Heart right ventricle (tissue), 16 donors: ENCODE measurements around the gene TRIP6. TPM values are rescaled to one million over a fixed set of nuclear protein-coding genes. Genes with fewer than 3 reads are reported as not detected.
A peak's percentile ranks its signal among the peaks of the same experiment; 100 is the strongest.

Experiments
- ATAC-seq, 8 donors: fragments of 200-7000 bp; cut with Tn5 transposase; one replicate each; pipeline ENCODE4 v1.9.1; 2020; ENCODE audit warnings: mild to moderate bottlenecking in 8 of 8, moderate library complexity in 8 of 8, moderate number of reproducible peaks in 1 of 8
- DNase-seq, 2 donors: peaks; one replicate each; pipeline ENCODE4 v3.0.0-alpha.2; 2020
- H3K27ac ChIP-seq, 10 donors: fragments of 200-600 bp; sonication (generic) in 2 of 10; one replicate each; pipeline versions ENCODE4 v1.5.0 to v1.8.0; 2020 to 2022; ENCODE audit warnings: mild to moderate bottlenecking in 3 of 10
- H3K27me3 ChIP-seq, 7 donors: fragments of 200-600 bp; one replicate each; pipeline ENCODE4 v1.8.0; 2021 to 2022; ENCODE audit warnings: mild to moderate bottlenecking in 2 of 7
- H3K36me3 ChIP-seq, 9 donors: fragments of 200-600 bp; sonication (generic) in 1 of 9; one replicate each; pipeline versions ENCODE4 v1.5.0 to v1.8.0; 2020 to 2022; ENCODE audit warnings: mild to moderate bottlenecking in 2 of 9
- H3K4me1 ChIP-seq, 9 donors: fragments of 200-600 bp; sonication (generic) in 1 of 9; one replicate each; pipeline versions ENCODE4 v1.5.0 to v1.8.0; 2020 to 2022; ENCODE audit warnings: mild to moderate bottlenecking in 4 of 9
- H3K4me3 ChIP-seq, 10 donors: fragments of 200-600 bp; sonication (generic) in 2 of 10; one replicate each; pipeline versions ENCODE4 v1.5.0 to v1.8.0; 2020 to 2022; ENCODE audit warnings: mild to moderate bottlenecking in 7 of 10, moderate library complexity in 2 of 10
- H3K9me3 ChIP-seq, 11 donors: fragments of 200-600 bp in 10 of 11; sonication (generic) in 2 of 11; one replicate each; pipeline versions ENCODE4 v1.5.0 to v1.8.0; 2013 to 2022; ENCODE audit warnings: mild to moderate bottlenecking in 2 of 11, control low read depth in 1 of 11, moderate library complexity in 1 of 11
- CTCF ChIP-seq, 9 donors: fragments of 200-600 bp; sonication (generic) in 2 of 9; IDR thresholded peaks; one replicate each; pipeline versions ENCODE4 v1.5.0 to v1.8.0; 2021 to 2022; ENCODE audit warnings: antibody characterized with exemption in 9 of 9, mild to moderate bottlenecking in 5 of 9, moderate library complexity in 1 of 9
- WGBS, 2 donors: extraction: QIAGEN DNeasy Blood & Tissue Kit; methylation state at CpG; one replicate each; pipeline ENCODE4 v1.1.7; 2013; ENCODE audit warnings: inconsistent platforms in 1 of 2; 5-methylcytosine and 5-hydroxymethylcytosine counted together
- intact Hi-C, 10 donors: fragments of 100-400 bp; cut with DNase I; formaldehyde crosslinking; loops; one replicate each; pipeline versions ENCODE4 v1.11.1 to v1.14.2; 2022
- polyA plus RNA-seq, 2 donors: library from polyadenylated mRNA; stranded (reverse); fragments of 200-250 nt; gene quantifications; one replicate each; pipeline ENCODE4 v1.2.3, GENCODE V29; 2013
- total RNA-seq, 10 donors: library from RNA; stranded (reverse); fragmentation: NEBNext Ultra II Directional in 3 of 10; extraction: Animal tissue kit (Norgen Biotek cat#: 25700) in 3 of 10; gene quantifications; one replicate each; pipeline versions ENCODE4 v1.2.1 to v1.2.4, GENCODE V29; 2021 to 2023
- donor health status: Arrhythmogenic right ventricular cardiomyopathy.
- donor health status: ischemic (EF 13 %, LVEDD 7.1; RV severe dilation, severe dysfunction).
- donor health status: healthy with polysubstance abuse.
- donor health status: DM: no; HTN: yes; CAD: no.
- donor health status: DM: no; HTN: no; CAD: no.
- donor health status: ischemic (EF 25% LVEDD 6.9; RV normal size, moderate dysfunction).
- donor health status: ischemic (EF 25% LVEDD 5.7; RV mildly dilated, moderate dysfunction).
- donor health status: healthy.
- donor health status: DM: yes; HTN: yes; CAD: no.
- donor health status: Ischemic cardiomyopathy.
- donor health status: ischemic (EF 35%, LVEDD 5.7; RV mildly dilated, moderate dysfunction).
- donor health status: nonischemic (EF 11% LVEDD 7.7; RV severe dilation, severe dysfunction).
- donor health status: DM: yes; HTN: yes; CAD: no.
- donor health status: PGD.
- donor health status: ischemic (EF 29% LVEDD 5.4; RV normal size, mild dysfunction).
- donor health status: nonischemic (EF 23%, LVEDD 6.1; RV moderate dilation, normal function).

The TRIP6 gene
- total and polyA plus RNA-seq, 12 donors, result 13.0 to 26.3 (median 17.7) TPM

DNA sequence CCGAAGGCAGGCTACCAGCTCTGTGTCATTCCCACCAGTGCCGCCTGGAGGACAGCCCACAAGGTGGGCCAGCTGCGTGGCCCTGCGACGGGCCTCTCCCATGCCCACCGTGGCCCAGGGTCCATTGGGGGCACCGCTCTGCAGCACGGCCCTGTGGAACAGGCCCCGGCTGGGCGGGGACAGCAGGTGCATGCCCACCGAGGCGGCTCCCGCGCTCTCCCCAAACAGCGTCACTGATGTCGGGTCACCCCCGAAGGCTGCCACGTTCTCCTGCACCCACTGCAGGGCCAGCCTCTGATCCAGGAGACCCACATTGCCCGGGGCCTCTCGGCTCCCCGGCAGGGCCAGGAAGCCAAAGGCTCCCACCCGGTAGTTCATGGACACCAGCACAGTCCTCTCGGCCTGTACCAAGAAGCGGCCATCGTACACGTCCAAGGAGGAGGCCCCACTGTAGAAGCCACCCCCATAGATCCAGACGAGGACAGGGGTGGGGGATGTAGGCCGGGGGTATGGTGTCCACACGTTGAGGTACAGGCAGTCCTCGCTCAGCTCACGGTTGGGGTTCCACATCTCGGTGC lies 26.2 kb downstream of the TRIP6 start:
- Histone ChIP-seq H3K4me1 (peaks cover 15 to 53% (median 38%) of the 10 kb centered on the region in 9 donors), H3K27ac (no peak overlapping the region), H3K36me3 (peaks cover 0 to 5% (median 0%) of the 10 kb centered on the region in 9 donors), H3K9me3 (no peaks in the 10 kb centered on the region), H3K27me3 (peaks cover 13 to 79% (median 38%) of the 10 kb centered on the region in 7 donors), H3K4me3 (no peak overlapping the region)
- no peak for TF ChIP-seq CTCF (IDR thresholded peaks at IDR 0.05)
- ATAC-seq (no peak), DNase-seq (no peak)
- 93 to 94% methylated on average over 32 of the region's 32 CpGs for WGBS, 2 donors
- intact Hi-C loops, result loop anchor here in 5 of 10 donors (5.0 to 10.0 kb wide), 5 partner anchors 179 to 391 kb away; no protein-coding TSS in a partner anchor

DNA sequence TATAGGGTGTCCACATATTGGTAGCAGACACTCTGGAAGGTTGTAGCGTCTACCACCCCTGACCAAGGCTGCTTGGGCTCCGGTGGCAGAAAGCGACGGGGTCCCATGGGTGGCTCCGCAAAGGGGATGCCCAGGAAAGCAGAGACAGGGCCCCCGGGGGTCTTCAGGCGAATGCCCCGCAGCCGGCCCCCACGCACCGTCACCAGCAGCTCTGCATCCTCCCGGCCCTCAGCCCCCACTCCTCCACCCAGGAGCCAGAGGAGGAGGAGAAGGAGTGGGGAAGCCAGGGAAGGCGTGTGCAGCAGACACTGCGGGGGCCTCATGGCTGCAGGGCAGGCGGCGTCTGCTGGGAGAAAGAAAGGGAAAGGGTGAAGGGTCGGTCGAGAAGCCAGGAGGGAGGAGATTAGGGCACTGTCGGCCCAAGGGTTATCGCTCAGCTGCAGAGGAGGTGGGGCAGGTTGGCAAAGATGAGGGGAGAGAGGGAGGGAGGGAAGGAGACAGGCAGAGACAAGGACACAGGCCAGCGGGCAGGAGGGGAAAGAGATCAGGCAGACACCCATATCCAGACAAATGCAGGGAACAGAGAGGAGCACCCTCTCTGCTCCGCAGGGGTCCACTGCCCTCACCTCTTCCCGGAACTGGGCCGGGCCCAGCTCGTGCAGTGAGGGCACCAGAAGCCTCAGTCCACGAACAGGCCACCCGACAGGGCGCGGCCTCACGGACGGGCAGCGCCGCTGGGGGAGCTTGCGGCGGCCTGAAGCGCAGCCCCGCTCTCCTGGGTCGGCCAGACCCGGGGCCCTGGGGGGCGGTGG lies 26.9 kb downstream of the TRIP6 start:
- no peak overlapping the region for H3K27ac ChIP-seq
- H3K36me3 ChIP-seq, result no peaks in the 10 kb centered on the region
- DNase-seq (no peak), ATAC-seq (no peak)
- peak overlapping the region in 6 of 10 donors; percentile 52 to 61 (median 58) for H3K4me3 ChIP-seq
- WGBS, 2 donors, result 41 to 45% methylated on average over 40 of the region's 40 CpGs
- intact Hi-C loops, result loop anchor here in 5 of 10 donors (1.0 to 10.0 kb wide), 6 partner anchors 165 to 391 kb away; no protein-coding TSS in a partner anchor
- H3K27me3 ChIP-seq, result peaks cover 13 to 86% (median 44%) of the 10 kb centered on the region in 7 donors
- TF ChIP-seq CTCF (IDR thresholded peaks at IDR 0.05), result no peak
- peaks cover 8 to 46% (median 31%) of the 10 kb centered on the region in 9 donors for H3K4me1 ChIP-seq
- H3K9me3 ChIP-seq, result no peaks in the 10 kb centered on the region

DNA sequence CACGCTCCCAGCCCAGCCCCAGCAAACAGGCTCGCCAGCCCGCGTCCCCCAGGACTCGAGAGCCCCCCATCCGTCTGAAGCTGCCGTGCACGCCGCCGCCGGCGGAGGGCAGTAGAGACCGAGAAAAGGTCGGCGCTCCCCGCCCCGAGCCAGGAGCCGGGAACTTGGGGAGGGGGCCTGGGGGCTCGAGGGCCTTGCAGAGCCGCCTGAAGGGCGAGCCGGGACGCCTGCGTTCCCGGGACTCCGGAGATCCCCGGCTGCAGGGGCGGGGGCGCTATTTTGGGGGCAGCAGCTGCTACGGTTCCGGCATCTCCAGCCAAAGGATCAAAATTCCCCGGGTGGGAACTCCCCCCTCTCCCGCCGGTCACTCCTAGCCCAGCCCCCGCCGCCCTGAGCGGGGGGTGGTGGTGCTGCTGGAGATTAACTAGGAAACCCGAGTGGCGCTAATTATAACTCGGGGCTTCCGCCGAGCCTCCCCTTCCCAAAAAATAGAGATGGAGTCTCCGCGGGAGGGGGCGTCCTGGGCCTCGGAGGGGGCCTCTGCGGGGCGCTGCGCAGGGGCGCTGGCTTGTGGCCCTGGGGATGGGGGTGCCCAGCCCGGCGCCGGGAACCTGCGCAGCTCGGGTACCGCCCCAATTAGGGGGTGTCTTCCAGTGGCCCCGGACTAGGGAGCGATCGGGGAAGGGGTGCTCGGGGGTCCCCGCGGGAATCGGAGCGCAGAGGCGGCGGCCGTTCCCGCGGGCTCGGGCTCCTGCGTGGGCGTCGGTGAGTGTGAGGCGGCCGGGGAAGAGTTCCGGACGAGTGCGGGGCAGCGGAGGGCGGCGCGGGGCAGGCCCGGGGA lies 27.9 kb downstream of the TRIP6 start:
- TF ChIP-seq CTCF (IDR thresholded peaks at IDR 0.05), result peak; percentile 46 to 80 (median 78)
- Histone ChIP-seq H3K4me3 (peak overlapping the region; percentile 18 to 61 (median 53)), H3K9me3 (no peaks in the 10 kb centered on the region), H3K4me1 (peaks cover 6 to 41% (median 29%) of the 10 kb centered on the region in 9 donors), H3K27ac (peak overlapping the region in 6 of 10 donors; percentile 24 to 64 (median 39)), H3K36me3 (no peaks in the 10 kb centered on the region), H3K27me3 (peaks cover 13 to 93% (median 51%) of the 10 kb centered on the region in 7 donors)
- 1% methylated on average over 75 to 83 of the region's 83 CpGs for WGBS, 2 donors
- peak in 1 of 2 donors; percentile 66 for DNase-seq
- peak in 4 of 8 donors; percentile 13 to 27 (median 24) for ATAC-seq
- intact Hi-C loops, result loop anchor here in 9 of 10 donors (1.0 to 10.0 kb wide), 8 partner anchors 72 to 390 kb away; partner anchors contain the start of gene MUC12 (in 1 of the 9)

DNA sequence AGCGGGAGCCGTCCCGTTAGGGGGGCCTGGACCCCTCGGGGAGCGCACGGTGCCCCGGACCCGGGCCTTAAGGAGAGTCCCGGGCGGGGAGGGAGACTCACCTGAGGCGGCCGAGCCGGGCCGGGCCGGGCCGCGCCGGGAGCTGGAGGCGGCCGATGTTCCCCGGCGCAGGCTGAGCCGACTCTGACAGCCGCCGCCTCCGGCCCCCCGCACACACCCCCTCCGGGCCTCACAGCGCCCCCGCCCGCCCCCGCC lies 28.4 kb downstream of the TRIP6 start, which contains the start of gene ACHE:
ACHE (minus strand) TSS at position 188 of the 255 bp plus-strand sequence. CDS start 1,656 bp downstream, outside the sequence.
- H3K27ac ChIP-seq, result peak within 1 kb of the TSS in 6 of 10 donors; percentile 24 to 64 (median 39)
- ATAC-seq (peak in 3 of 8 donors; percentile 4 to 9 (median 6)), DNase-seq (no peak)
- H3K36me3 ChIP-seq, result no peaks in the 10 kb centered on the region
- 0 to 1% methylated on average over 25 to 32 of the region's 32 CpGs for WGBS, 2 donors
- intact Hi-C loops, result loop anchor here in 7 of 10 donors (5.0 to 10.0 kb wide), 6 partner anchors 72 to 389 kb away; partner anchors contain the start of gene MUC12 (in 1 of the 7)
- no peaks in the 10 kb centered on the region for H3K9me3 ChIP-seq
- H3K4me3 ChIP-seq, result peak within 1 kb of the TSS; percentile 18 to 61 (median 53)
- peaks cover 13 to 91% (median 55%) of the 10 kb centered on the region in 7 donors for H3K27me3 ChIP-seq
- peaks cover 5 to 36% (median 23%) of the 10 kb centered on the region in 9 donors for H3K4me1 ChIP-seq
- TF ChIP-seq CTCF (IDR thresholded peaks at IDR 0.05), result no peak
